T-cell (primary cell): ENCODE data around the gene IRX1. TPM values are rescaled to one million over a fixed set of nuclear protein-coding genes. Genes with fewer than 3 reads are reported as not detected.
A peak's percentile ranks its signal among the peaks of the same experiment; 100 is the strongest.

Source experiments
- ATAC-seq, 4 experiments: fragments of 200-7000 bp in 3 of 4; fragments of 150-1000 bp in 1 of 4; cut with Tn5 transposase; replicated peaks in 1 of 4; 1 replicate in 3 of 4; 2 replicates in 1 of 4; pipeline ENCODE4 v1.10.0; 2021; ENCODE audit warnings: moderate library complexity in 3 of 4, mild to moderate bottlenecking in 2 of 4, moderate number of reproducible peaks in 1 of 4
- CTCF ChIA-PET, 2 donors: fragments of 300-600 bp; sonication (Branson Sonifier 250); formaldehyde crosslinking; loops; one replicate each; lab custom pipeline; 2022; ENCODE audit warnings: antibody characterized with exemption in 2 of 2; lab: Charles Lee
- POLR2A ChIA-PET, 2 donors: fragments of 300-600 bp; sonication (Branson Sonifier 250); formaldehyde crosslinking; loops; one replicate each; lab custom pipeline; 2022; ENCODE audit warnings: antibody characterized with exemption in 2 of 2; lab: Charles Lee
- DNase-seq, 35 experiments: peaks; one replicate each; pipeline versions ENCODE4 v3.0.0 to v3.0.0-alpha.2; 2013 to 2023
- H3K27ac ChIP-seq: one replicate; pipeline ENCODE4 v1.5.1; 2013; ENCODE audit warnings: low read length
- H3K27me3 ChIP-seq, 2 experiments: replicated peaks in 1 of 2; 1 replicate in 1 of 2; 2 replicates in 1 of 2; pipeline versions ENCODE4 v1.6.1 to v1.7.0; 2013; ENCODE audit warnings: low read length in 1 of 2, mixed read lengths in 1 of 2; ENCODE audit not compliant: control insufficient read depth in 2 of 2, insufficient read depth in 2 of 2; ENCODE audit errors: extremely low read depth in 1 of 2
- H3K36me3 ChIP-seq, 2 donors: 1 replicate in 1 of 2; 2 replicates in 1 of 2; pipeline versions ENCODE4 v1.6.1 to v1.7.0; 2013; ENCODE audit warnings: low read length in 1 of 2; ENCODE audit not compliant: control insufficient read depth in 2 of 2, insufficient read depth in 1 of 2; ENCODE audit errors: extremely low read depth in 1 of 2
- H3K4me1 ChIP-seq, 2 experiments: 1 replicate in 1 of 2; 2 replicates in 1 of 2; pipeline versions ENCODE4 v1.6.1 to v1.7.0; 2013; ENCODE audit warnings: low read length in 2 of 2, mixed read lengths in 1 of 2; ENCODE audit not compliant: insufficient read depth in 2 of 2, control insufficient read depth in 1 of 2; ENCODE audit errors: extremely low read depth in 1 of 2
- H3K4me3 ChIP-seq, 2 donors: 1 replicate in 1 of 2; 2 replicates in 1 of 2; pipeline versions ENCODE4 v1.5.1 to v1.7.0; 2013; ENCODE audit warnings: mild to moderate bottlenecking in 2 of 2, low read length in 1 of 2, moderate library complexity in 1 of 2; ENCODE audit not compliant: control insufficient read depth in 1 of 2; ENCODE audit errors: extremely low read depth in 1 of 2
- H3K9me3 ChIP-seq: 2 replicates; pipeline ENCODE4 v1.7.0; 2013
- H3K27ac Mint-ChIP-seq, 2 donors: one replicate each; pipeline ENCODE4 v1.8.0; 2020 to 2021; ENCODE audit warnings: mild to moderate bottlenecking in 2 of 2, mixed read lengths in 2 of 2
- H3K27me3 Mint-ChIP-seq, 2 donors: one replicate each; pipeline ENCODE4 v1.8.0; 2021 to 2022; ENCODE audit warnings: mixed read lengths in 2 of 2
- H3K36me3 Mint-ChIP-seq: one replicate; pipeline ENCODE4 v1.8.0; 2021; ENCODE audit warnings: mixed read lengths
- H3K4me1 Mint-ChIP-seq, 3 donors: one replicate each; pipeline ENCODE4 v1.8.0; 2020 to 2022; ENCODE audit warnings: mixed read lengths in 3 of 3, mild to moderate bottlenecking in 1 of 3
- H3K4me3 Mint-ChIP-seq, 3 donors: one replicate each; pipeline ENCODE4 v1.8.0; 2020 to 2022; ENCODE audit warnings: mild to moderate bottlenecking in 3 of 3, mixed read lengths in 3 of 3, moderate library complexity in 3 of 3
- H3K9me3 Mint-ChIP-seq, 3 donors: one replicate each; pipeline ENCODE4 v1.8.0; 2020 to 2022; ENCODE audit warnings: mixed read lengths in 3 of 3
- WGBS: methylation state at CpG from one replicate; pipeline ENCODE4 v1.1.5; 2013; ENCODE audit warnings: missing lambda C conversion rate; ENCODE audit not compliant: insufficient coverage; 5-methylcytosine and 5-hydroxymethylcytosine counted together
- total RNA-seq, 35 experiments: library from RNA in 6 of 35; stranded (reverse) in 6 of 35; fragments of 120-200 nt in 1 of 35; gene quantifications; one replicate each; pipeline versions ENCODE4 v1.2.1 to v1.2.4 and lab custom pipeline; 2013 to 2026

The IRX1 gene
- total RNA-seq, 5 donors from 2014 or later (not counting 1 experiment from before 2014, with no cell fraction given): not detected

- H3K27me3 ChIP-seq: peaks cover 26 to 63% of the 10 kb centered on the region in 2 experiments
- peaks cover 0 to 2% of the 10 kb centered on the region in 2 experiments for H3K4me1 ChIP-seq
- Mint-ChIP-seq H3K27ac (no peak overlapping the region), H3K36me3 (no peaks in the 10 kb centered on the region), H3K9me3 (no peaks in the 10 kb centered on the region), H3K4me1 (peaks cover 0 to 7% (median 3%) of the 10 kb centered on the region in 3 donors), H3K27me3 (peaks cover 46 to 52% of the 10 kb centered on the region in 2 donors), H3K4me3 (no peak overlapping the region)
- ChIA-PET CTCF (no interaction called here), POLR2A (no interaction called here)
- H3K36me3 ChIP-seq: no peaks in the 10 kb centered on the region
- H3K9me3 ChIP-seq: no peaks in the 10 kb centered on the region
- no peak for DNase-seq
- 7% methylated on average over 42 of the region's 51 CpGs for WGBS
- no peak for ATAC-seq
- H3K4me3 ChIP-seq: peak overlapping the region in 1 of 2 donors; percentile 15
- no peak overlapping the region for H3K27ac ChIP-seq
Observed at GRCh38 chr5:3590161-3590966, 5.3 kb upstream of the IRX1 start.

DNA sequence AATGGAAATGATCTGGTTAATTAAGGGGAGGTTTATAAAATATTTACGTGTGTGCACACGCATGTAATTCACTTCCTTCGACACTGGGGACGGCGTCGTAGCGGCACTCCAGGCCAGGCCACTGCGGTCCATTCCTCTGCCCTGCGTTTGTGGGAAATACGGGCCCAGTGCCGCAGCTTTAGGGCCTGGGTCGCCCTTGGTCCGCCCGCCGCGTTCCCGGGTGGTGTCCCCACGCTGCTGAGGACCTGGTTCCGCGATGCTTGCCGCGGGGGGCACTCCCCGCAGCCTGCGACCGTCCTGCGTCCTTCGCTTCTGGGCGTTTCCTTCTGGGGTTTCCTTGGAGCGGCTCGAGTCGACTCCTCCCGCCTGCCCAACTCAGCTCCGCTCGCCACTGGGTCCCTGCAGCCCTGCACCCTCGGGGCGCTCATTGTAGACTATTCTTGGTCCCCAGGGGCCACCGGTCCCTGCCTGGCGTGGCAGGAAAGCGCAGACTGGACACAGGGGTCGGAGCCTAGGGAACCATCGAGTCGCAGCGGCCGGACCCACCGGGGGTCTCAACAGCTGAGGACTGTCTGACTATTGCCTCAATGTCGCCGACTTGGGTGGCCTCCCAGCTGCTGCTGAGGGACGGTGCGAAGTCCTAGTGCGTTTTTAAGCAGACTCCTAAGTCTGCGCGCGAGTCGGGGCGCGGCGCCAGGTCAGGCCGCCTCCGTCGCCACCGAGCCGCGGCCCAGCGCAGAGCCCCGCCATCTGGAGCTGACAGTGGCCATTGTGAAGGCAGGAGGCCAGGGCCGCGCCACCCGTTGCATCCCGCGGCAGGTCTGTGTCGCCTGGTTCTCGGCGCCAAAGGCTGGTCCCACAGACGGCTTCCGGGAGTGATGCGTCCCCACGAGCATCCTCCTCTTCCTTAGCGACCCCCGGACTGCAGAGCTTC is 4.4 kb upstream of the IRX1 start:
- peaks cover 24 to 63% of the 10 kb centered on the region in 2 experiments for H3K27me3 ChIP-seq
- H3K27ac ChIP-seq: no peak overlapping the region
- no peaks in the 10 kb centered on the region for H3K9me3 ChIP-seq
- no peak overlapping the region for H3K27ac Mint-ChIP-seq
- no peak overlapping the region for H3K4me3 Mint-ChIP-seq
- H3K4me3 ChIP-seq: no peak overlapping the region
- 13% methylated on average over 71 of the region's 79 CpGs for WGBS
- CTCF ChIA-PET: no interaction called here
- H3K4me1 Mint-ChIP-seq: peaks cover 0 to 7% (median 3%) of the 10 kb centered on the region in 3 donors
- H3K36me3 ChIP-seq: no peaks in the 10 kb centered on the region
- DNase-seq (no peak), ATAC-seq (no peak)
- POLR2A ChIA-PET: no interaction called here
- peaks cover 46 to 52% of the 10 kb centered on the region in 2 donors for H3K27me3 Mint-ChIP-seq
- no peaks in the 10 kb centered on the region for H3K36me3 Mint-ChIP-seq
- H3K4me1 ChIP-seq: peaks cover 0 to 2% of the 10 kb centered on the region in 2 experiments
- H3K9me3 Mint-ChIP-seq: no peaks in the 10 kb centered on the region

DNA sequence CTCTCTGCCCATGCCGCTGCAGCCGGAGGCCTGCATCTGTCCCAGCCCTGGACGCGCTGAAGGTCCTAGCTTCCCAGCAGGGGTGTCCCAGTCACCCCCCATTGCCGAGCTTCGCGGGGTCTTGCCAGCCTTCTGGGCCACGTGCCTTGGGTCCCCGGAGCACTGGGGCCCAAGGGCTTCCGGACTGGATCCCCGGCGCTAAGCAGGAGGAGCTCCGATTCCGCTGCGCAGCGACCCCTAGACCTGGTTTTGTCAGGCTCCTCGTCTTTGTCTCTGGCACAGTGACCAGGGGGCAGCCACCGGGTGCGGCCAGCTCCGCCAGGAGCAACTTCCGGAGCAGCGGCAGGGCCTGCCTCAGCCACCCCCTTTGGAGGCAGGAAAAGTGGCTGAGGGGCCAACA is 3.3 kb upstream of the IRX1 start:
- DNase-seq: no peak
- H3K27ac ChIP-seq: no peak overlapping the region
- CTCF ChIA-PET: no interaction called here
- no peaks in the 10 kb centered on the region for H3K36me3 ChIP-seq
- Mint-ChIP-seq H3K27ac (no peak overlapping the region), H3K4me3 (no peak overlapping the region), H3K4me1 (peaks cover 0 to 11% (median 7%) of the 10 kb centered on the region in 3 donors), H3K27me3 (peaks cover 47 to 57% of the 10 kb centered on the region in 2 donors), H3K36me3 (no peaks in the 10 kb centered on the region), H3K9me3 (no peaks in the 10 kb centered on the region)
- POLR2A ChIA-PET: interaction anchor here in 1 of 2 donors (0.6 kb wide), 1 partner anchor 33 kb away, joined by 6 read pairs; no protein-coding TSS in a partner anchor
- peaks cover 24 to 62% of the 10 kb centered on the region in 2 experiments for H3K27me3 ChIP-seq
- no peaks in the 10 kb centered on the region for H3K9me3 ChIP-seq
- WGBS: 8% methylated on average over 22 of the region's 22 CpGs
- H3K4me1 ChIP-seq: peaks cover 0 to 2% of the 10 kb centered on the region in 2 experiments
- ATAC-seq: no peak
- H3K4me3 ChIP-seq: no peak overlapping the region

DNA sequence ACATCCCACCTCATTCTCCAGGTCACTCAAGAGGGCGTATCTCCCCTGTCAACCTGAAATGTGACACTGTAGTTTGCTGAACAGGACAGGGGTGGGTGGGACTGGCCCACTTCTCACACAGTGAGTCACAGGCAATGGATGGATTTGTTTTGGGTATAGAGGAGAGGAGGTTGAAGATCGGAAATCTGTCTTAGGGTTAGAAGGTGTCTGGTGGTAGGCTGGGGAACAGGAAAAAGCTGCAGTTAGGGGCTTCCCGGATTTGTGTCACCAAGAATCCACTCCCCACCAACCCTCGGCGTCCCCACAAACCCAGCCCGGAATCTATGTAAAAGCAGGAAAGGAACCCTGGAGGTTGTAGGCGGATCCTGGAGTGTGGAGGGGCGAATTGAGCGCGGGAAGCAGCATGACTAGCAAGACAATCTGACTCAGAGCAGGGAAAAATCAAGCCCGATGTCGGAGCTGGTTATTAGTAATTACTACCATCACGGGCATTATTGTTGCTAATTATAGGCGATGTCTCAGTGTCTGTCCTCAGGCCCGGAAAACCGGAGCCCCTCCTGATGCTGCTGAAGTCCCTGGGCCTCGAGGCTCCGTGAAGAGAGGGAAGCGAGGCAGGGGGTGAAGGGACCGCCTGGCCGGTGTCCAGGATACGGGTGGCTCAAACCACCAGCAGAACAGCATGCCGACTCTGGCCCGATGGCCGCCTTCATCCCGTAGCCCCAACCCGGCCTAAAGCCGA is 1.7 kb upstream of the IRX1 start:
- Mint-ChIP-seq H3K36me3 (no peaks in the 10 kb centered on the region), H3K27me3 (peaks cover 52 to 71% of the 10 kb centered on the region in 2 donors), H3K4me1 (peaks cover 0 to 11% (median 7%) of the 10 kb centered on the region in 3 donors), H3K4me3 (peak overlapping the region in 1 of 3 donors; percentile 2), H3K9me3 (no peaks in the 10 kb centered on the region), H3K27ac (no peak overlapping the region)
- POLR2A ChIA-PET: no interaction called here
- Histone ChIP-seq H3K27ac (no peak overlapping the region), H3K36me3 (no peaks in the 10 kb centered on the region), H3K27me3 (peaks cover 25 to 66% of the 10 kb centered on the region in 2 experiments), H3K9me3 (no peaks in the 10 kb centered on the region), H3K4me1 (peaks cover 0 to 2% of the 10 kb centered on the region in 2 experiments), H3K4me3 (no peak overlapping the region)
- WGBS: 9% methylated on average over 22 of the region's 28 CpGs
- no peak for DNase-seq
- ATAC-seq: no peak
- CTCF ChIA-PET: no interaction called here

- Histone ChIP-seq H3K4me1 (peaks cover 0 to 2% of the 10 kb centered on the region in 2 experiments), H3K4me3 (peak overlapping the region in 1 of 2 donors; percentile 38), H3K27ac (no peak overlapping the region), H3K9me3 (no peaks in the 10 kb centered on the region), H3K27me3 (peaks cover 25 to 70% of the 10 kb centered on the region in 2 experiments), H3K36me3 (no peaks in the 10 kb centered on the region)
- no peaks in the 10 kb centered on the region for H3K9me3 Mint-ChIP-seq
- WGBS: 4% methylated on average over 45 of the region's 52 CpGs
- ChIA-PET CTCF (no interaction called here), POLR2A (no interaction called here)
- no peak for DNase-seq
- peak overlapping the region in 1 of 3 donors; percentile 2 for H3K4me3 Mint-ChIP-seq
- no peak for ATAC-seq
- no peak overlapping the region for H3K27ac Mint-ChIP-seq
- peaks cover 0 to 11% (median 7%) of the 10 kb centered on the region in 3 donors for H3K4me1 Mint-ChIP-seq
- no peaks in the 10 kb centered on the region for H3K36me3 Mint-ChIP-seq
- H3K27me3 Mint-ChIP-seq: peaks cover 56 to 73% of the 10 kb centered on the region in 2 donors
Observed at GRCh38 chr5:3594510-3595005, 1.1 kb upstream of the IRX1 start.
